Measurements from ENCODE around the gene SIGLEC5. TPM values are rescaled to one million over a fixed set of nuclear protein-coding genes. Genes with fewer than 3 reads are reported as not detected.

The SIGLEC5 gene
- total and polyA plus RNA-seq, 2 of the 4 experiments (the other 2 are of a cell fraction), result not detected

GRCh38 chr19:51637362-51637978 lies 7.3 kb upstream of the SIGLEC5 start:
- Histone ChIP-seq H3K18ac (ENCODE audit: low read depth, low read length) (no peak overlapping the region), H3K9ac (ENCODE audit: low read depth, low read length) (no peak overlapping the region), H3K9me1 (ENCODE audit: insufficient read depth, low read length) (no peaks in the 10 kb centered on the region), H3K27ac (ENCODE audit: insufficient read depth, low read length) (no peak overlapping the region), H3K4ac (ENCODE audit: low read depth, low read length) (no peak overlapping the region), H3K36me3 (ENCODE audit: control insufficient read depth, insufficient read depth, low read length) (no peaks in the 10 kb centered on the region), H3K56ac (ENCODE audit: extremely low read depth, insufficient read depth, low read length) (no peak overlapping the region), H4K91ac (ENCODE audit: insufficient read depth, low read depth, low read length) (no peak overlapping the region), H4K20me1 (ENCODE audit: insufficient read depth, low read length) (no peaks in the 10 kb centered on the region), H2BK20ac (ENCODE audit: low read depth, low read length) (no peak overlapping the region), H3K4me1 (ENCODE audit: control insufficient read depth, insufficient read depth, low read length) (no peaks in the 10 kb centered on the region), H2AK9ac (replicated peaks; ENCODE audit: low read depth, low read length, poor library complexity) (no peak overlapping the region), H3K23ac (ENCODE audit: low read depth, low read length) (no peak overlapping the region), H2BK120ac (ENCODE audit: low read depth, low read length) (no peak overlapping the region), H3K9me3 (ENCODE audit: control insufficient read depth, insufficient read depth, low read length) (no peaks in the 10 kb centered on the region), H3K4me3 (ENCODE audit: insufficient read depth, low read depth, low read length) (no peak overlapping the region), H2BK15ac (ENCODE audit: low read depth, low read length) (no peak overlapping the region), H3K14ac (replicated peaks; ENCODE audit: low read depth, low read length) (no peak overlapping the region), H3K79me1 (ENCODE audit: low read depth in 1 of 2, low read length in 2 of 2) (no peaks in the 10 kb centered on the region), H2AK5ac (ENCODE audit: low read depth, low read length) (no peak overlapping the region), H4K5ac (ENCODE audit: low read depth, low read length) (no peak overlapping the region), H4K8ac (ENCODE audit: low read depth in 2 of 2, low read length in 2 of 2) (no peak overlapping the region), H2AFZ (replicated peaks; ENCODE audit: low read length, poor library complexity) (no peak overlapping the region), H3K4me2 (ENCODE audit: low read depth, low read length) (no peak overlapping the region), H2BK5ac (ENCODE audit: low read depth, low read length, poor library complexity, severe bottlenecking) (no peak overlapping the region), H3K27me3 (ENCODE audit: control insufficient read depth, insufficient read depth, low read length) (no peaks in the 10 kb centered on the region)
- intact Hi-C loops (cut with micrococcal nuclease), result no loop called here
- CTCF ChIA-PET, result interaction anchor here (0.6 kb wide), 1 partner anchor 18 kb away, joined by 3 read pairs; no protein-coding TSS in a partner anchor
- POLR2A ChIA-PET (ENCODE audit: unreplicated experiment), result no interaction called here
- BruUV-seq (replicated peaks), result no TSS peak
- in situ Hi-C loops (cut with MboI; ENCODE audit: low sequenced_read_pairs), result no loop called here
- dilution Hi-C loops (cut with HindIII; ENCODE audit: low sequenced_read_pairs, unreplicated experiment), result no loop called here
- no CpG with 5 or more reads among the region's 5 CpGs for WGBS, 2 experiments (ENCODE audit: extremely low coverage in 2 of 2, insufficient read length in 1 of 2)
- ATAC-seq (ENCODE audit: low read depth), result no peak
- no peak for DNase-seq
- peak; percentile 28; the same call in 1 of the 2 replicates for TF ChIP-seq CTCF (conservative IDR thresholded peaks at IDR 0.05; ENCODE audit: low read depth, low read length)
- TF ChIP-seq MAFK (IDR thresholded peaks at IDR 0.05; ENCODE audit: low read depth, low read length), result no peak
- no peak for TF ChIP-seq BHLHE40 (IDR thresholded peaks at IDR 0.05; ENCODE audit: low read depth, low read length)
- TF ChIP-seq MXI1 (IDR thresholded peaks at IDR 0.05; ENCODE audit: borderline replicate concordance, low read depth, low read length), result no peak
- TF ChIP-seq USF2 (IDR thresholded peaks at IDR 0.05; ENCODE audit: low read depth, low read length), result no peak
